Activated naive CD8-positive, alpha-beta T cell treated with anti-CD3 and anti-CD28 coated beads, Interleukin-2, amount 10 ng/mL, durations not matched to agents 7 days and 5 days (primary cell): Measurements from ENCODE around the gene KLHL36. TPM values are rescaled to one million over a fixed set of nuclear protein-coding genes. Genes with fewer than 3 reads are reported as not detected.

Source experiments
- ATAC-seq: fragments of 150-1000 bp; cut with Tn5 transposase; one replicate; pipeline ENCODE4 v1.10.0; 2021; ENCODE audit warnings: low read depth, moderate library complexity
- POLR2A ChIA-PET: fragments of 350-600 bp; sonication (Branson Sonifier 250); formaldehyde crosslinking; loops from one replicate; lab custom pipeline; 2021; ENCODE audit warnings: antibody characterized with exemption; lab: Charles Lee
- DNase-seq: peaks from one replicate; pipeline ENCODE4 v3.0.0; 2021
- H3K27ac Mint-ChIP-seq: one replicate; pipeline ENCODE4 v1.8.0; 2022; ENCODE audit warnings: mild to moderate bottlenecking, mixed read lengths
- H3K27me3 Mint-ChIP-seq: one replicate; pipeline ENCODE4 v1.8.0; 2022; ENCODE audit warnings: mild to moderate bottlenecking, moderate library complexity, mixed read lengths
- H3K36me3 Mint-ChIP-seq: one replicate; pipeline ENCODE4 v1.8.0; 2021; ENCODE audit warnings: mild to moderate bottlenecking, mixed read lengths
- H3K4me1 Mint-ChIP-seq: one replicate; pipeline ENCODE4 v1.8.0; 2021; ENCODE audit warnings: mixed read lengths
- H3K4me3 Mint-ChIP-seq: one replicate; pipeline ENCODE4 v1.8.0; 2022; ENCODE audit warnings: mild to moderate bottlenecking, moderate library complexity, mixed read lengths
- H3K9me3 Mint-ChIP-seq: one replicate; pipeline ENCODE4 v1.8.0; 2021; ENCODE audit warnings: mixed read lengths
- total RNA-seq, 2 experiments: library from RNA; stranded (reverse); gene quantifications; one replicate each; pipeline ENCODE4 v1.2.3, GENCODE V29; 2021

Gene KLHL36
- total RNA-seq, 2 experiments from 2014 or later, result 66.8 to 72.6 TPM

DNA sequence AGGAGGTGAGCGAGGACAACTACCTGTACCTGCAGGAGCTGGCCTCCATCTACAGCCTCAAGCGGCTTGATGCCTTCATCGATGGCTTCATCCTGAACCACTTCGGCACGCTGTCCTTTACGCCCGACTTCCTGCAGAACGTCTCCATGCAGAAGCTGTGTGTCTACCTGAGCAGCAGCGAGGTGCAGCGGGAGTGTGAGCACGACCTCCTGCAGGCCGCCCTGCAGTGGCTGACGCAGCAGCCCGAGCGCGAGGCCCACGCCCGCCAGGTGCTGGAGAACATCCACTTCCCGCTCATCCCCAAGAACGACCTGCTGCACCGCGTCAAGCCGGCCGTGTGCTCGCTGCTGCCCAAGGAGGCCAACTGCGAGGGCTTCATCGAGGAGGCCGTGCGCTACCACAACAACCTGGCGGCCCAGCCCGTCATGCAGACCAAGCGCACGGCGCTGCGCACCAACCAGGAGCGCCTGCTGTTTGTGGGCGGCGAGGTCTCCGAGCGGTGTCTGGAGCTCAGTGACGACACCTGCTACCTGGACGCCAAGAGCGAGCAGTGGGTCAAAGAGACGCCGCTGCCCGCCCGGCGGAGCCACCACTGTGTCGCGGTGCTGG is 9.0 kb downstream of the KLHL36 start:
- Mint-ChIP-seq H3K4me1 (peaks cover 38% of the 10 kb centered on the region), H3K9me3 (no peaks in the 10 kb centered on the region), H3K27me3 (no peaks in the 10 kb centered on the region), H3K4me3 (peak overlapping the region; percentile 60), H3K27ac (peak overlapping the region; percentile 70), H3K36me3 (peaks cover 48% of the 10 kb centered on the region)
- ATAC-seq (no peak), DNase-seq (no peak)
- POLR2A ChIA-PET, result interaction anchor here (0.6 kb wide), 2 partner anchors 8 to 21 kb away, joined by 4 to 5 read pairs; no protein-coding TSS in a partner anchor

DNA sequence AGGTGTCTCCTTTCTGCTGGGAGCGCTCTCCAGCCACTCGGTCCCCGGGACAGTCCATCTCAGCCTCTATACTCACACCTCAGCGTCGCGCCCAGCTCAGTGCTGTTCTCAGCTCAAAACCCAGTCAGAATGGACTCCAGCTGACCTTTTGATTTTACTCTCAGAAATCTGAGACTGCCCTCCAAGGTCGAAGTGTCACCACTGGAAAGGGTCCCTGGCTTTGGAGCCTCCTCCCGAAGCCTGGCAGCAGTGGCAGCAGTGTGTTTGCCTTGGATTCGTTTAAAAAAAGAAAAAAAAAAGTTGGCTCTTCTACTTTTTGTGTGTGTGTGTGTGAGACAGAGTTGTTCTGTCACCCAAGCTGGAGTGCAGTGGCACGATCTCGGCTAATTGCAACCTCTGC is 10.4 kb downstream of the KLHL36 start:
- DNase-seq (no peak), ATAC-seq (no peak)
- Mint-ChIP-seq H3K4me3 (no peak overlapping the region), H3K27me3 (no peaks in the 10 kb centered on the region), H3K36me3 (peaks cover 46% of the 10 kb centered on the region), H3K9me3 (no peaks in the 10 kb centered on the region), H3K27ac (no peak overlapping the region), H3K4me1 (peaks cover 28% of the 10 kb centered on the region)
- POLR2A ChIA-PET, result no interaction called here

DNA sequence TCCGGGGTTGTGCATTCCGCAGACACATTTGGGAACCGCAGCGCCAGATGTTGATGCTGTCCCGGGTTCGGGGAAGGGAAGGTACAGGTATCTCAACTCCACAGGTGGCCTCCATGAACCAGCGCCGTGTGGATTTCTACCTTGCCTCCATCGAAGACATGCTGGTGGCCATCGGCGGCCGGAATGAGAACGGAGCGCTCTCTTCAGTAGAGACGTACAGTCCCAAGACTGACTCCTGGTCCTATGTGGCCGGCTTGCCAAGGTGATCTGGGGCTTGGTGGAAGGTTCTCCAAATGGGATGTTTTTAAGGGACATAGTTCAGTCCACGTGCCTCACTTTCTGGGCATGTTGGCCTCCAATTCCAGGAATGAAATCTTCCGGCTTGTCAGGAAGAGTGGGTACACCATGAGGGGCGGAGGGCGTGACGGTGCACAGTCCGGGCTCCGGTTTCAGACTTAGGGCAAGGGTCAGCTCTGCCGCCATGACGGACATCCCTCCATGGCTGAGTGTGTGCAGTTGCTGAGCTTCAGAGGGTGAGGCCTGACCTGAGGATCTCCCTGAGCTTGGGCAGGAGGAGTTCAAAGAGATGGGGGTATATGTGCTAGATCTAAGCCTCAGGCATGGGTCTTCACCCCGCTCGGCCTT is 11.5 kb downstream of the KLHL36 start:
- H3K27ac Mint-ChIP-seq, result no peak overlapping the region
- no peak overlapping the region for H3K4me3 Mint-ChIP-seq
- DNase-seq (no peak), ATAC-seq (no peak)
- peaks cover 28% of the 10 kb centered on the region for H3K4me1 Mint-ChIP-seq
- H3K27me3 Mint-ChIP-seq, result no peaks in the 10 kb centered on the region
- POLR2A ChIA-PET, result no interaction called here
- H3K36me3 Mint-ChIP-seq, result peaks cover 49% of the 10 kb centered on the region
- no peaks in the 10 kb centered on the region for H3K9me3 Mint-ChIP-seq

- H3K4me1 Mint-ChIP-seq, result peaks cover 21% of the 10 kb centered on the region
- POLR2A ChIA-PET, result no interaction called here
Observed at GRCh38 chr16:84660973-84661372, 12.7 kb downstream of the KLHL36 start.

DNA sequence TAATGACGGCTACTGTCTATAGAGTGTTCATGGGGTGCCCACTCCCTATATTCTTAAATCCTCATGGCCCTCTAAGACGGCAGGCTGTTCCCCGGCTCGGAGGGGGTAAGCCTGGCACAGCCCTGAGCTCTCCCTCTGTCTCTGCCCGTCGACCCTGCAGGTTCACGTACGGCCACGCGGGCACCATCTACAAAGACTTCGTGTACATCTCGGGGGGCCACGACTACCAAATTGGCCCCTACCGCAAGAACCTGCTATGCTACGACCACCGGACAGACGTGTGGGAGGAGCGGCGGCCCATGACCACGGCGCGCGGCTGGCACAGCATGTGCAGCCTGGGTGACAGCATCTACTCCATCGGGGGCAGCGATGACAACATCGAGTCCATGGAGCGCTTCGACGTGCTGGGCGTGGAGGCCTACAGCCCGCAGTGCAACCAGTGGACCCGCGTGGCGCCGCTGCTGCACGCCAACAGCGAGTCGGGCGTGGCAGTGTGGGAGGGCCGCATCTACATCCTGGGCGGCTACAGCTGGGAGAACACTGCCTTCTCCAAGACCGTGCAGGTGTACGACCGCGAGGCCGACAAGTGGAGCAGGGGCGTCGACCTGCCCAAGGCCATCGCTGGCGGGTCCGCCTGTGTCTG is 13.2 kb downstream of the KLHL36 start:
- no peak for DNase-seq
- Mint-ChIP-seq H3K4me1 (peaks cover 17% of the 10 kb centered on the region), H3K4me3 (no peak overlapping the region), H3K9me3 (no peaks in the 10 kb centered on the region), H3K27ac (no peak overlapping the region), H3K27me3 (no peaks in the 10 kb centered on the region), H3K36me3 (peaks cover 44% of the 10 kb centered on the region)
- POLR2A ChIA-PET, result no interaction called here
- ATAC-seq, result no peak

More at GRCh38 chr16:84660973-84661372, 12.7 kb downstream of the KLHL36 start:
- H3K9me3 Mint-ChIP-seq, result no peaks in the 10 kb centered on the region
- ATAC-seq (no peak), DNase-seq (no peak)
- no peak overlapping the region for H3K4me3 Mint-ChIP-seq
- peaks cover 44% of the 10 kb centered on the region for H3K36me3 Mint-ChIP-seq
- H3K27ac Mint-ChIP-seq, result no peak overlapping the region
- H3K27me3 Mint-ChIP-seq, result no peaks in the 10 kb centered on the region

GRCh38 chr16:84662471-84662870 is 14.2 kb downstream of the KLHL36 start:
- Mint-ChIP-seq H3K36me3 (peaks cover 44% of the 10 kb centered on the region), H3K27ac (no peak overlapping the region), H3K4me3 (no peak overlapping the region), H3K27me3 (no peaks in the 10 kb centered on the region), H3K4me1 (peaks cover 13% of the 10 kb centered on the region), H3K9me3 (no peaks in the 10 kb centered on the region)
- no peak for ATAC-seq
- POLR2A ChIA-PET, result no interaction called here
- DNase-seq, result no peak

DNA sequence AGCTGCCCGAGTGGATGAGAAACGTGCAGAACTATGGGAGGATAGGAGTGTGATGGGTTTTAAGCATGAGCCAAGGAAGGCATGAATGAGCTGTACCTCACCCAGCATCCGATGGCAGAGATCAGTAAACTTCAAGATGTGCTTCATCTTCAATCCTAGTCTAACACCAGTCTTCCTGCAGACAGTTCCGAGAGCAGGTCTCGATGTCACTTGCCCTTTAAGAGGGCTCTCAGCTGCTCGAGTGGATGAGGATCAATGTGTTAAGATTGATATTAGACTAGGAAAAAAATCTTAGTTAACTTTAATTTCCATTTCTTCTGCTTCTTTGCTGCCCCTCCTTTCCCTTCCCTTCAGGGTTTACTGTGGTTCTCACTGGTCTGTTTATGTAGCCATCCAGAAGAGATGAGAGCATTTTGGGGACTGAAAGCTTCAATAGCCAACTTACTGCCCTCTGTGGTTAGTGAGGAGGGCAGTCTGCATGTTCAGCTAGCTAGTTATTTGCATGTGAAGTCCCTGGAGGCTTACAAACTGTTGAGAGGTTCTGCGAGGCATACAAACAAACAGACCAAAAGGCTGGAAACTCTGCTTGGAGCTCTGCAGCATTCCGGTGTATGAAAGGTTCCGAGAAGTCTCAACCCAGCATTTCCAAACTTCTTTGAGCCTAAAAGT is 15.3 kb downstream of the KLHL36 start:
- Mint-ChIP-seq H3K4me1 (peaks cover 13% of the 10 kb centered on the region), H3K4me3 (no peak overlapping the region)

DNA sequence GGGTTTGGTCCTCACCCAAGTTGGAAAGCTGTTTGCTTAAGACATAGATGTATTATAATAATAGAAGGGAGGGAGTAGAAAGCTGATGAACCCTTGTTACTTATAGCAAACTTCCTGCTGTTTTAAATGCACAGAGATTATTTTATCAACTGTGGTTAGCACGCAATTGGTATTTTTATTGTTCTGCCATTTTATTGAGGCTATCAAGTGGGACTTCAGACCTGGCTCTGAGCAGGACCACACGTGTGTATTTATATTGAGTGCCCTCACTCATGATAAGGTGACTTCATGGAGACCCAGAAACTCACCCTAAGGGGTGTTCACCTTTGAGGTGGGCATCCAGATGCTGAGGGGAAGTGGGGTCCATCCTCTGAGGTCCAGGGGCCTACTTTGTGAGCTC is 17.0 kb downstream of the KLHL36 start:
- POLR2A ChIA-PET, result no interaction called here
- Mint-ChIP-seq H3K9me3 (no peaks in the 10 kb centered on the region), H3K4me3 (no peak overlapping the region), H3K27me3 (no peaks in the 10 kb centered on the region), H3K27ac (no peak overlapping the region), H3K4me1 (peaks cover 2% of the 10 kb centered on the region), H3K36me3 (peaks cover 26% of the 10 kb centered on the region)
- DNase-seq (no peak), ATAC-seq (no peak)

More for the DNA sequence above, 15.3 kb downstream of the KLHL36 start:
- H3K36me3 Mint-ChIP-seq, result peaks cover 36% of the 10 kb centered on the region
- no peaks in the 10 kb centered on the region for H3K27me3 Mint-ChIP-seq
- H3K9me3 Mint-ChIP-seq, result no peaks in the 10 kb centered on the region
- no peak for DNase-seq
- no peak overlapping the region for H3K27ac Mint-ChIP-seq
- POLR2A ChIA-PET, result no interaction called here
- no peak for ATAC-seq

GRCh38 chr16:84665843-84666242 is 17.5 kb downstream of the KLHL36 start:
- Mint-ChIP-seq H3K36me3 (peaks cover 26% of the 10 kb centered on the region), H3K4me3 (no peak overlapping the region), H3K9me3 (no peaks in the 10 kb centered on the region), H3K4me1 (no peaks in the 10 kb centered on the region), H3K27me3 (no peaks in the 10 kb centered on the region), H3K27ac (no peak overlapping the region)
- DNase-seq (no peak), ATAC-seq (no peak)
- POLR2A ChIA-PET, result no interaction called here

GRCh38 chr16:84667600-84668309 is 19.4 kb downstream of the KLHL36 start:
- POLR2A ChIA-PET, result no interaction called here

GRCh38 chr16:84670063-84670462 is 21.8 kb downstream of the KLHL36 start:
- Mint-ChIP-seq H3K4me1 (peaks cover 6% of the 10 kb centered on the region), H3K27ac (no peak overlapping the region), H3K9me3 (no peaks in the 10 kb centered on the region), H3K36me3 (peaks cover 2% of the 10 kb centered on the region), H3K4me3 (no peak overlapping the region), H3K27me3 (peaks cover 5% of the 10 kb centered on the region)
- POLR2A ChIA-PET, result interaction anchor here (1.1 kb wide), 1 partner anchor 16 kb away, joined by 3 read pairs; no protein-coding TSS in a partner anchor
- DNase-seq (no peak), ATAC-seq (no peak)

More at GRCh38 chr16:84667600-84668309, 19.4 kb downstream of the KLHL36 start:
- no peak for ATAC-seq
- peaks cover 6% of the 10 kb centered on the region for H3K4me1 Mint-ChIP-seq
- H3K27ac Mint-ChIP-seq, result no peak overlapping the region
- no peak for DNase-seq
- no peak overlapping the region for H3K4me3 Mint-ChIP-seq
- peaks cover 15% of the 10 kb centered on the region for H3K36me3 Mint-ChIP-seq
- H3K9me3 Mint-ChIP-seq, result no peaks in the 10 kb centered on the region
- peaks cover 5% of the 10 kb centered on the region for H3K27me3 Mint-ChIP-seq

GRCh38 chr16:84672276-84673202 is 24.2 kb downstream of the KLHL36 start:
- Mint-ChIP-seq H3K27ac (no peak overlapping the region), H3K27me3 (peaks cover 12% of the 10 kb centered on the region), H3K36me3 (no peaks in the 10 kb centered on the region), H3K4me1 (peaks cover 6% of the 10 kb centered on the region), H3K9me3 (no peaks in the 10 kb centered on the region), H3K4me3 (no peak overlapping the region)
- POLR2A ChIA-PET, result interaction anchor here (0.7 kb wide), 2 partner anchors 76 to 81 kb away, joined by 4 to 8 read pairs; no protein-coding TSS in a partner anchor
- DNase-seq, result peak; percentile 87
- peak; percentile 85 for ATAC-seq
